HepG2 (cell line): ENCODE data around the gene CALML4.

Experiments
- HNF4A ChIP-seq: sonication (generic); formaldehyde crosslinking; IDR thresholded peaks from 2 replicates; pipeline ENCODE4 v1.4.0; 2020; ENCODE audit warnings: missing genetic modification reagents
- KLF13 ChIP-seq: sonication (generic); formaldehyde crosslinking; IDR thresholded peaks from 2 replicates; pipeline ENCODE4 v1.4.0; 2020; ENCODE audit warnings: mild to moderate bottlenecking, missing genetic modification reagents
- POLR2A ChIP-seq, 2 experiments: IDR thresholded peaks; 2 replicates each; pipeline ENCODE4 v1.6.1; 2011; ENCODE audit warnings: low read depth in 2 of 2, low read length in 2 of 2, mild to moderate bottlenecking in 1 of 2, moderate library complexity in 1 of 2; ENCODE audit not compliant: insufficient read depth in 1 of 2
- POLR2AphosphoS5 ChIP-seq: IDR thresholded peaks from 2 replicates; pipeline ENCODE4 v1.6.1; 2012; ENCODE audit warnings: low read depth, low read length
- RXRB ChIP-seq: IDR thresholded peaks from 2 replicates; pipeline ENCODE4 v1.6.1; 2016; ENCODE audit warnings: borderline replicate concordance, missing genetic modification reagents, missing compliant biosample characterization
- THAP7 ChIP-seq: sonication (generic); formaldehyde crosslinking; IDR thresholded peaks from 2 replicates; pipeline ENCODE4 v1.8.1; 2023; ENCODE audit warnings: mild to moderate bottlenecking, missing genetic modification reagents

DNA sequence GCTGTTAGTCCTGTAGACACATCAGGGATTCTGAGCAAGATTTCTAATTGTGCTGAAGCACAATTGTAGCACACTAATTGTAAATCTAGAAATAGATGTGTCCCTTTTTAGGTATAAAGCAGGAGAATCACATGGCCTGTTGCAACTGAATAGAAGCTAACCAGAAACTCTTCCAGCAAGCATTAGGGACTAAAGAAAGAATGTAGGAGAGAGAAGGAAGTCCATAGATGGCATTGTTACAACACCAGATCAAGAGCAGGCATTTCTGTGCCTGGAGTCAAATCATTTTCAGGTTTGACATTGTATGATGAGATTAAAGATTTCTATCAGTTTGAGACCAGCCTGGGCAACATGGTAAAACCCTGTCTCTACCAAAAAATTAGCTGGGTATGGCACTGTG is 27.4 kb downstream of the CALML4 start:
- TF ChIP-seq KLF13 (CRISPR knock-in tag), result no peak
- TF ChIP-seq HNF4A (CRISPR knock-in tag), result no peak
- no peak for TF ChIP-seq POLR2A (IDR thresholded peaks at IDR 0.05; ENCODE audit: insufficient read depth in 1 of 2, low read depth in 2 of 2, low read length in 2 of 2)
- TF ChIP-seq THAP7 (CRISPR knock-in tag), result no peak
- no peak for TF ChIP-seq RXRB (CRISPR knock-in tag)
- TF ChIP-seq POLR2AphosphoS5, result no peak
